SU-DHL-6 (cell line): ENCODE results near the gene RAMP3.

ENCODE experiments used
- H2AFZ ChIP-seq: fragments of 200-600 bp; sonication (generic); 2 replicates; pipeline ENCODE4 v1.6.1; 2014; ENCODE audit warnings: low read depth, mild to moderate bottlenecking, moderate library complexity, mixed read lengths, antibody characterized with exemption, low read length; ENCODE audit not compliant: severe bottlenecking
- H3F3A ChIP-seq: fragments of 200-600 bp; shearing (Covaris generic); 2 replicates; pipeline ENCODE4 v1.6.0; 2016; ENCODE audit warnings: antibody characterized with exemption, mild to moderate bottlenecking; ENCODE audit not compliant: insufficient read depth
- H3K27ac ChIP-seq: fragments of 200-600 bp; sonication (generic); 2 replicates; pipeline ENCODE4 v1.5.1; 2016; ENCODE audit warnings: low read depth, mild to moderate bottlenecking, low read length, moderate library complexity, mixed read lengths
- H3K27me3 ChIP-seq: fragments of 200-600 bp; sonication (generic), shearing (Covaris generic); 2 replicates; pipeline ENCODE4 v1.6.0; 2014; ENCODE audit warnings: mild to moderate bottlenecking, low read length
- H3K36me3 ChIP-seq: fragments of 200-600 bp; sonication (generic); 2 replicates; pipeline ENCODE4 v1.6.1; 2014; ENCODE audit warnings: mild to moderate bottlenecking, low read length, mixed read lengths
- H3K4me2 ChIP-seq: fragments of 300-600, 200-600 bp; shearing (Covaris generic), sonication (generic); 2 replicates; pipeline ENCODE4 v1.6.0; 2014; ENCODE audit warnings: low read length, low read depth, mild to moderate bottlenecking; ENCODE audit not compliant: poor library complexity, severe bottlenecking
- H3K4me3 ChIP-seq: fragments of 200-600 bp; sonication (generic); 2 replicates; pipeline ENCODE4 v1.5.1; 2014; ENCODE audit warnings: antibody characterized with exemption, low read length, mild to moderate bottlenecking, mixed read lengths; ENCODE audit not compliant: insufficient read depth, poor library complexity, severe bottlenecking
- H3K79me2 ChIP-seq: fragments of 200-600 bp; sonication (generic); 2 replicates; pipeline ENCODE4 v1.6.1; 2014; ENCODE audit warnings: mild to moderate bottlenecking, low read length, moderate library complexity; ENCODE audit not compliant: insufficient read depth
- H3K9ac ChIP-seq: fragments of 200-600 bp; sonication (generic); 2 replicates; pipeline ENCODE4 v1.7.0; 2014; ENCODE audit warnings: mild to moderate bottlenecking, low read length
- H3K9me2 ChIP-seq: fragments of 200-600 bp; sonication (generic); replicated peaks from 2 replicates; pipeline ENCODE4 v1.6.1; 2014; ENCODE audit warnings: low read length; ENCODE audit not compliant: insufficient read depth
- H3K9me3 ChIP-seq: fragments of 200-600 bp; sonication (generic); 2 replicates; pipeline ENCODE4 v1.6.1; 2014; ENCODE audit warnings: low read length, mixed read lengths; ENCODE audit not compliant: insufficient read depth
- H4K20me1 ChIP-seq: fragments of 200-600 bp; sonication (generic); 2 replicates; pipeline ENCODE4 v1.6.1; 2014; ENCODE audit warnings: low read depth, mild to moderate bottlenecking, antibody characterized with exemption, low read length, moderate library complexity, mixed read lengths
- EZH2phosphoT487 ChIP-seq: fragments of 200-600 bp; sonication (generic), shearing (Covaris generic); conservative IDR thresholded peaks from 2 replicates; pipeline ENCODE4 v1.6.1; 2018; ENCODE audit warnings: mild to moderate bottlenecking, antibody characterized with exemption, low read length, moderate library complexity, mixed read lengths
- TF ChIP-seq, protein P1 (sequence below): fragments of 200-600 bp; sonication (generic); IDR thresholded peaks from one replicate; pipeline ENCODE4 v1.5.1; 2017; ENCODE audit warnings: antibody characterized with exemption, mild to moderate bottlenecking, low read length, moderate library complexity; ENCODE audit not compliant: insufficient read depth, poor library complexity, severe bottlenecking

The RAMP3 gene

DNA sequence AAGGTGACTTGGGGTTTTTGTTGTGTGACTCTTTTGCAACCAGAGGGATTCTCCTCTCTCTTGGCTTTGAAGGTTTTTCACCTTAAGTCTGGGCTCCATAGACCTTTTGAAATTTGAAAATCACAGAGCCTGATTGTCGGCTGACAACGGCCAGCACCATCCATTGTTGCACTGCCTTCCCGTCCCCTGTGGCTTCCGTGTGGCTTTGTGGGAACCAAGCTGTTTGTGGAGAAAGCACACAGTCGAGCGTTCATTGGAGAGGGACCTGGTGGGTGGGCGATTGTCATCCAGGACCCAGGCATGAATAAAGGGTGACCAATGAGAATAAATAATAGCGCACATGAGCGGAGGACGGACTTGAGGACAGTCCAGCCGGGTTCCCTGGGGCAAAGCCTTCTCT is 7.4 kb upstream of the RAMP3 start:
- Histone ChIP-seq H3K9ac (no peak overlapping the region), H2AFZ (no peak overlapping the region), H3F3A (no peaks in the 10 kb centered on the region), H3K27me3 (no peaks in the 10 kb centered on the region), H3K36me3 (no peaks in the 10 kb centered on the region), H3K4me3 (no peak overlapping the region), H3K4me2 (no peak overlapping the region), H3K9me3 (no peaks in the 10 kb centered on the region), H4K20me1 (no peaks in the 10 kb centered on the region), H3K9me2 (no peaks in the 10 kb centered on the region), H3K79me2 (no peaks in the 10 kb centered on the region), H3K27ac (no peak overlapping the region)
- TF ChIP-seq EZH2phosphoT487 = no peak
- TF ChIP-seq, protein P1, sequence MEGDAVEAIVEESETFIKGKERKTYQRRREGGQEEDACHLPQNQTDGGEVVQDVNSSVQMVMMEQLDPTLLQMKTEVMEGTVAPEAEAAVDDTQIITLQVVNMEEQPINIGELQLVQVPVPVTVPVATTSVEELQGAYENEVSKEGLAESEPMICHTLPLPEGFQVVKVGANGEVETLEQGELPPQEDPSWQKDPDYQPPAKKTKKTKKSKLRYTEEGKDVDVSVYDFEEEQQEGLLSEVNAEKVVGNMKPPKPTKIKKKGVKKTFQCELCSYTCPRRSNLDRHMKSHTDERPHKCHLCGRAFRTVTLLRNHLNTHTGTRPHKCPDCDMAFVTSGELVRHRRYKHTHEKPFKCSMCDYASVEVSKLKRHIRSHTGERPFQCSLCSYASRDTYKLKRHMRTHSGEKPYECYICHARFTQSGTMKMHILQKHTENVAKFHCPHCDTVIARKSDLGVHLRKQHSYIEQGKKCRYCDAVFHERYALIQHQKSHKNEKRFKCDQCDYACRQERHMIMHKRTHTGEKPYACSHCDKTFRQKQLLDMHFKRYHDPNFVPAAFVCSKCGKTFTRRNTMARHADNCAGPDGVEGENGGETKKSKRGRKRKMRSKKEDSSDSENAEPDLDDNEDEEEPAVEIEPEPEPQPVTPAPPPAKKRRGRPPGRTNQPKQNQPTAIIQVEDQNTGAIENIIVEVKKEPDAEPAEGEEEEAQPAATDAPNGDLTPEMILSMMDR = no peak

DNA sequence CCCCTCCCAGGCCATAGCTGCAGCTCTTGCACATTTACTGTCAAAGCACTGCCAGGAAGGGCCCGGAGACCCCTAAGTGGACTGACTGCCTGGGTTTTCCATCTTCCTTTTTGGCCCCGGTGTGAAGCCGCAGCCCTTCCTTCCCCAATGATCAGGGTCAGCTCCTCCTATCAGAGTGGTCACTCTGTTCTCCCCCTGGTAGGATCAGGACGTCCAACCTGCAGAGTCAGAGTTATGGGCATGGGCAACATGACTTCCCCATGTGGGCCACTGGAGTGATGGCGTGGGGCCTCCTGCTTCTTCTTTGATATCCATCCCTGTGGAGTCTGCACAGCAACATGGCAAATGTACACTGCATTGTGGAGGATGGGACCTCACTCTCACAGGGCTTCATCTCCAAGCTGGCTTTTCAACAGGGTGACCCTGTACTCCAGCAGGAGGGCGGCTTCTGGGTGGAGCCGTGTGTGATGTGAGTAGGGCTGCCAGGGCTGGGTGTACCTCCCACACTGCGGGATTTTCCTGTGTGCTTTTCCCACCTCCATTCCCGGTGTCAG is 6.4 kb upstream of the RAMP3 start:
- Histone ChIP-seq H3F3A (no peaks in the 10 kb centered on the region), H3K9me3 (no peaks in the 10 kb centered on the region), H3K36me3 (no peaks in the 10 kb centered on the region), H3K9me2 (no peaks in the 10 kb centered on the region), H3K27ac (no peak overlapping the region), H3K27me3 (no peaks in the 10 kb centered on the region), H3K4me2 (no peak overlapping the region), H4K20me1 (no peaks in the 10 kb centered on the region), H2AFZ (no peak overlapping the region), H3K4me3 (no peak overlapping the region), H3K79me2 (no peaks in the 10 kb centered on the region), H3K9ac (no peak overlapping the region)
- TF ChIP-seq EZH2phosphoT487 = no peak
- TF ChIP-seq, protein P1 = no peak

DNA sequence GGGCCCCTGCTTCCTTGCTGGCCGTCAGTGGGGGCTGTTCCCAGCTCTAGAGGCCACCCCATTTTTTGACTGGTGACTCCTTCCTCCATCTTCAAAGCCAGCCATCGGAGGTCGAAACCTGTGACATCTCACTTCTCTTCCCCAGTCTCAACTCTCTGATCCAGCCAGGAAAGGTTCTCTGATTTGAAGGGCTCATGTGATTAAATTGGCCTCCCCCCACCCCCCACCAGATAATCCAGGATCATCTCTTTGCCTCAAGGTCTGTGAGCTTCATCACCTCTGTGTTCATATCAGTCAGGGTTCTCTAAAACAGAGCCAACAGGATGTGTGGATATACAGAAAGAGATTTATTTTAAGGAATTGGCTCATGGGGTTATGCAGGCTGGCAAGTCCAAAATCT is 5.6 kb upstream of the RAMP3 start:
- Histone ChIP-seq H3K9ac (no peak overlapping the region), H3K27ac (no peak overlapping the region), H3K4me2 (no peak overlapping the region), H3K79me2 (no peaks in the 10 kb centered on the region), H3K9me3 (no peaks in the 10 kb centered on the region), H3K27me3 (no peaks in the 10 kb centered on the region), H3K4me3 (no peak overlapping the region), H3F3A (no peaks in the 10 kb centered on the region), H3K9me2 (no peaks in the 10 kb centered on the region), H4K20me1 (no peaks in the 10 kb centered on the region), H3K36me3 (no peaks in the 10 kb centered on the region), H2AFZ (no peak overlapping the region)
- TF ChIP-seq, protein P1 = no peak
- no peak for TF ChIP-seq EZH2phosphoT487
